Measurements from ENCODE around the gene LZTS3.
"Not testable (repeated sequence)": the region's sequence is repeated elsewhere in the genome, so short reads cannot be mapped to it uniquely, and the experiment has no call there.

LZTS3 gene

GRCh38 chr20:3126527-3126859, 46.9 kb downstream of the LZTS3 start:
- H2AFZ ChIP-seq (ENCODE audit: low read depth, low read length, severe bottlenecking) = no peak overlapping the region
- no peaks in the 10 kb centered on the region for H3K9me2 ChIP-seq (replicated peaks; ENCODE audit: insufficient read depth, low read length)
- no peaks in the 10 kb centered on the region for H3K79me2 ChIP-seq (ENCODE audit: insufficient read depth, low read length)
- no peaks in the 10 kb centered on the region for H4K20me1 ChIP-seq (ENCODE audit: low read depth, low read length)
- TF ChIP-seq CTCF (IDR thresholded peaks at IDR 0.05; ENCODE audit: insufficient read depth, low read length, poor library complexity, severe bottlenecking) (no peak), EZH2phosphoT487 (conservative IDR thresholded peaks at IDR 0.05; ENCODE audit: low read length) (no peak)
- H3F3A ChIP-seq (ENCODE audit: insufficient read depth) = no peaks in the 10 kb centered on the region
- no peaks in the 10 kb centered on the region for H3K27me3 ChIP-seq (ENCODE audit: low read length)
- H3K4me2 ChIP-seq (ENCODE audit: low read depth, low read length, poor library complexity, severe bottlenecking) = no peak overlapping the region
- H3K9ac ChIP-seq (ENCODE audit: low read length) = no peak overlapping the region
- no peak overlapping the region for H3K27ac ChIP-seq (ENCODE audit: low read depth, low read length)
- no peak overlapping the region for H3K4me3 ChIP-seq (ENCODE audit: insufficient read depth, low read length, poor library complexity, severe bottlenecking)
- no peaks in the 10 kb centered on the region; the same call in 1 of the 2 replicates for H3K9me3 ChIP-seq (ENCODE audit: insufficient read depth, low read length)
- H3K36me3 ChIP-seq (ENCODE audit: low read length) = peaks cover 3% of the 10 kb centered on the region; the same call in 1 of the 2 replicates

GRCh38 chr20:3125776-3126526, 47.4 kb downstream of the LZTS3 start:
- H3K79me2 ChIP-seq (ENCODE audit: insufficient read depth, low read length); H3K9me2 ChIP-seq (replicated peaks; ENCODE audit: insufficient read depth, low read length); H4K20me1 ChIP-seq (ENCODE audit: low read depth, low read length); H3K27me3 ChIP-seq (ENCODE audit: low read length); H3K9ac ChIP-seq (ENCODE audit: low read length); H3K36me3 ChIP-seq (ENCODE audit: low read length); H3K4me3 ChIP-seq (ENCODE audit: insufficient read depth, low read length, poor library complexity, severe bottlenecking); H3K27ac ChIP-seq (ENCODE audit: low read depth, low read length); H2AFZ ChIP-seq (ENCODE audit: low read depth, low read length, severe bottlenecking); H3F3A ChIP-seq (ENCODE audit: insufficient read depth); H3K9me3 ChIP-seq (ENCODE audit: insufficient read depth, low read length); H3K4me2 ChIP-seq (ENCODE audit: low read depth, low read length, poor library complexity, severe bottlenecking): not testable (repeated sequence)

- not testable (repeated sequence) for H3K27me3 ChIP-seq (ENCODE audit: low read length); H3K4me3 ChIP-seq (ENCODE audit: insufficient read depth, low read length, poor library complexity, severe bottlenecking); H3K36me3 ChIP-seq (ENCODE audit: low read length); H3K9me2 ChIP-seq (replicated peaks; ENCODE audit: insufficient read depth, low read length); H3F3A ChIP-seq (ENCODE audit: insufficient read depth); H3K79me2 ChIP-seq (ENCODE audit: insufficient read depth, low read length); H3K4me2 ChIP-seq (ENCODE audit: low read depth, low read length, poor library complexity, severe bottlenecking); H4K20me1 ChIP-seq (ENCODE audit: low read depth, low read length); H3K9me3 ChIP-seq (ENCODE audit: insufficient read depth, low read length); H3K27ac ChIP-seq (ENCODE audit: low read depth, low read length); H2AFZ ChIP-seq (ENCODE audit: low read depth, low read length, severe bottlenecking); H3K9ac ChIP-seq (ENCODE audit: low read length)
Observed at GRCh38 chr20:3124773-3125560, 48.4 kb downstream of the LZTS3 start.

GRCh38 chr20:3124163-3124562, 49.2 kb downstream of the LZTS3 start:
- H3K4me3 ChIP-seq (ENCODE audit: insufficient read depth, low read length, poor library complexity, severe bottlenecking); H3K27ac ChIP-seq (ENCODE audit: low read depth, low read length); H3K36me3 ChIP-seq (ENCODE audit: low read length); H2AFZ ChIP-seq (ENCODE audit: low read depth, low read length, severe bottlenecking); H3F3A ChIP-seq (ENCODE audit: insufficient read depth); H3K9me3 ChIP-seq (ENCODE audit: insufficient read depth, low read length); H3K27me3 ChIP-seq (ENCODE audit: low read length); H3K4me2 ChIP-seq (ENCODE audit: low read depth, low read length, poor library complexity, severe bottlenecking); H3K9ac ChIP-seq (ENCODE audit: low read length); H3K9me2 ChIP-seq (replicated peaks; ENCODE audit: insufficient read depth, low read length); H4K20me1 ChIP-seq (ENCODE audit: low read depth, low read length); H3K79me2 ChIP-seq (ENCODE audit: insufficient read depth, low read length): not testable (repeated sequence)

Data from SU-DHL-6 (cell line).